GM12878 (cell line): ENCODE measurements around the gene RARRES2. TPM values are rescaled to one million over a fixed set of nuclear protein-coding genes. Genes with fewer than 3 reads are reported as not detected.
A peak's percentile ranks its signal among the peaks of the same experiment; 100 is the strongest.

Experiments
- ATAC-seq: fragments of 200-7000 bp; cut with Tn5 transposase; 3 replicates; pipeline ENCODE4 v1.9.1; 2020; ENCODE audit warnings: mild to moderate bottlenecking, moderate library complexity
- BruUV-seq: library from RNA; stranded (reverse); fragments of 400-500 nt; replicated peaks from 2 replicates; lab custom pipeline; 2021; lab: Mats Ljungman, UMichigan
- CTCF ChIA-PET: fragments of 300-600 bp; sonication (Branson Sonifier 250); formaldehyde crosslinking; extraction: SDS; loops from one replicate; lab custom pipeline; 2021; ENCODE audit warnings: inconsistent platforms; lab: Yijun Ruan, JAX
- POLR2A ChIA-PET: fragments of 350-600 bp; formaldehyde crosslinking; extraction: SDS; loops from one replicate; lab custom pipeline; 2021; ENCODE audit warnings: inconsistent platforms; lab: Charles Lee
- RAD21 ChIA-PET: fragments of 300-600 bp; sonication (Branson Sonifier 250); formaldehyde crosslinking; loops from one replicate; lab custom pipeline; 2023; ENCODE audit warnings: antibody characterized with exemption; ENCODE audit not compliant: unreplicated experiment; lab: Charles Lee
- SMC1A ChIA-PET: fragments of 300-600 bp; sonication (Branson Sonifier 250); formaldehyde crosslinking; loops from one replicate; lab custom pipeline; 2023; ENCODE audit not compliant: unreplicated experiment, uncharacterized antibody; lab: Charles Lee
- DNase-seq: peaks from one replicate; pipeline ENCODE4 v3.0.0-alpha.2; 2011; ENCODE audit warnings: low read depth, low spot score
- FAIRE-seq: peaks from 3 replicates; lab custom pipeline; 2011; peaks lifted over from hg19 to GRCh38; lab: Jason Lieb, UNC
- H2AFZ ChIP-seq: 2 replicates; pipeline ENCODE4 v1.6.0; 2011; ENCODE audit warnings: low read depth, low read length, control low read depth; ENCODE audit not compliant: control insufficient read depth
- H3K27ac ChIP-seq: 2 replicates; pipeline ENCODE4 v1.5.1; 2011; ENCODE audit warnings: control low read depth; ENCODE audit not compliant: control insufficient read depth, insufficient read depth
- H3K27me3 ChIP-seq, 2 experiments: replicated peaks in 1 of 2; 2 replicates each; pipeline versions ENCODE4 v1.6.0 to v1.6.1; 2011; ENCODE audit warnings: low read length in 1 of 2; ENCODE audit not compliant: control insufficient read depth in 2 of 2, insufficient read depth in 2 of 2
- H3K36me3 ChIP-seq, 2 experiments: 2 replicates each; pipeline ENCODE4 v1.5.1; 2011; ENCODE audit warnings: low read length in 1 of 2; ENCODE audit not compliant: control insufficient read depth in 2 of 2, insufficient read depth in 2 of 2
- H3K4me1 ChIP-seq: 2 replicates; pipeline ENCODE4 v1.6.1; 2011; ENCODE audit warnings: mild to moderate bottlenecking, low read length, moderate library complexity, mixed read lengths; ENCODE audit not compliant: control insufficient read depth, insufficient read depth
- H3K4me2 ChIP-seq: 2 replicates; pipeline ENCODE4 v1.6.0; 2011; ENCODE audit warnings: control low read depth; ENCODE audit not compliant: control insufficient read depth, insufficient read depth
- H3K4me3 ChIP-seq: fragments of 200-600 bp; sonication (generic); 2 replicates; pipeline ENCODE4 v1.5.1; 2016
- H3K79me2 ChIP-seq: 2 replicates; pipeline ENCODE4 v1.6.0; 2011; ENCODE audit warnings: low read length; ENCODE audit not compliant: control insufficient read depth, insufficient read depth
- H3K9ac ChIP-seq: 2 replicates; pipeline ENCODE4 v1.8.0; 2011; ENCODE audit warnings: low read length, control low read depth, mixed read lengths; ENCODE audit not compliant: control insufficient read depth, insufficient read depth
- H3K9me3 ChIP-seq: replicated peaks from 3 replicates; pipeline ENCODE4 v1.5.1; 2011; ENCODE audit warnings: mild to moderate bottlenecking, low read length; ENCODE audit not compliant: control insufficient read depth, insufficient read depth
- H4K20me1 ChIP-seq: 2 replicates; pipeline ENCODE4 v1.6.0; 2011; ENCODE audit not compliant: control insufficient read depth, insufficient read depth
- ASH2L ChIP-seq: fragments of 300-600, 200-600 bp; sonication (generic); IDR thresholded peaks from 2 replicates; pipeline ENCODE4 v1.6.1; 2017; ENCODE audit warnings: low read depth, mild to moderate bottlenecking, borderline replicate concordance
- ATF7 ChIP-seq: fragments of 450-650 bp; IDR thresholded peaks from 2 replicates; pipeline ENCODE4 v1.6.1; 2016; ENCODE audit warnings: low read depth, mild to moderate bottlenecking
- BACH1 ChIP-seq: fragments of 450-650 bp; IDR thresholded peaks from 2 replicates; pipeline ENCODE4 v1.6.1; 2017; ENCODE audit warnings: mild to moderate bottlenecking, borderline replicate concordance
- CHD2 ChIP-seq: IDR thresholded peaks from 2 replicates; pipeline ENCODE4 v1.6.1; 2011; ENCODE audit warnings: low read depth, low read length, improper control_type of control experiment, borderline replicate concordance
- E2F4 ChIP-seq: IDR thresholded peaks from 2 replicates; pipeline ENCODE4 v1.6.1; 2012; ENCODE audit warnings: low read depth, low read length, improper control_type of control experiment
- GATAD2B ChIP-seq: fragments of 450-650 bp; conservative IDR thresholded peaks from 2 replicates; pipeline ENCODE4 v1.6.1; 2017; ENCODE audit warnings: low read depth, mild to moderate bottlenecking, moderate library complexity
- HDGF ChIP-seq: fragments of 450-650 bp; IDR thresholded peaks from 2 replicates; pipeline ENCODE4 v1.6.1; 2016; ENCODE audit warnings: antibody characterized with exemption
- IKZF1 ChIP-seq: fragments of 450-650 bp; conservative IDR thresholded peaks from 2 replicates; pipeline ENCODE4 v1.6.1; 2017; ENCODE audit warnings: antibody characterized with exemption, mild to moderate bottlenecking
- MEF2B ChIP-seq: fragments of 450-650 bp; IDR thresholded peaks from 2 replicates; pipeline ENCODE4 v1.6.1; 2018; ENCODE audit warnings: mild to moderate bottlenecking, moderate library complexity; ENCODE audit not compliant: partially characterized antibody, poor library complexity, severe bottlenecking
- MTA3 ChIP-seq: IDR thresholded peaks from 2 replicates; pipeline ENCODE4 v1.6.1; 2012; ENCODE audit warnings: low read length, inconsistent platforms, borderline replicate concordance
- NFXL1 ChIP-seq: fragments of 450-650 bp; IDR thresholded peaks from 2 replicates; pipeline ENCODE4 v1.6.1; 2017; ENCODE audit warnings: antibody characterized with exemption, mild to moderate bottlenecking, borderline replicate concordance
- NRF1 ChIP-seq: conservative IDR thresholded peaks from 2 replicates; pipeline ENCODE4 v1.6.1; 2011; ENCODE audit warnings: mild to moderate bottlenecking, low read depth, low read length, improper control_type of control experiment
- SREBF1 ChIP-seq: IDR thresholded peaks from 2 replicates; pipeline ENCODE4 v1.6.1; 2012; ENCODE audit warnings: mild to moderate bottlenecking, low read length
- TCF12 ChIP-seq: IDR thresholded peaks from 2 replicates; pipeline ENCODE4 v1.6.1; 2011; ENCODE audit warnings: low read depth, mild to moderate bottlenecking, low read length
- ZNF24 ChIP-seq: fragments of 450-650 bp; IDR thresholded peaks from 2 replicates; pipeline ENCODE4 v1.6.1; 2017; ENCODE audit warnings: antibody characterized with exemption, mild to moderate bottlenecking
- WGBS: methylation state at CpG from one replicate; pipeline ENCODE4 v1.1.6; 2016; ENCODE audit warnings: low lambda C conversion rate; ENCODE audit not compliant: insufficient replicate concordance, insufficient coverage; ENCODE audit errors: missing lambda C conversion rate; 5-methylcytosine and 5-hydroxymethylcytosine counted together
- in situ Hi-C: fragments of 300-500 bp; cut with MboI; formaldehyde crosslinking; loops from 9 replicates; pipeline ENCODE4 v1.14.3; 2018; ENCODE audit warnings: mixed read lengths
- intact Hi-C: fragments of 100-400 bp; cut with micrococcal nuclease; formaldehyde crosslinking; loops from one replicate; pipeline ENCODE4 v1.14.2; 2022; ENCODE audit not compliant: unreplicated experiment
- polyA plus RNA-seq, 11 experiments: library from polyadenylated mRNA; depleted of rRNA in 4 of 11; unstranded in 6 of 11; stranded (reverse) in 5 of 11; fragments of >200 nt; fragmentation: Nextera tagmentation in 4 of 11; fragmentation: Illumina TruSeq in 1 of 11; extraction: Ambion mirVana in 4 of 11; extraction: Trizol in 1 of 11; gene quantifications; 1 replicate in 1 of 11; 2 replicates in 10 of 11; pipeline versions ENCODE4 v1.2.1 to v1.2.3, GENCODE V29; 2011 to 2016; ENCODE audit warnings: inconsistent platforms in 2 of 11, missing spikeins in 2 of 11, low read depth in 1 of 11
- total RNA-seq, 4 experiments: library from RNA; depleted of rRNA in 3 of 4; stranded (reverse); fragments of >200 nt in 3 of 4; fragmentation: Illumina TruSeq in 1 of 4; extraction: Trizol in 1 of 4; gene quantifications; 2 replicates each; pipeline versions ENCODE4 v1.2.1 to v1.2.3, GENCODE V29; 2013 to 2021

RARRES2 gene
- total and polyA plus RNA-seq, 10 of the 15 experiments (the other 5 are each of a cell fraction or from before 2014, with no cell fraction given), result 0.13 to 2.2 (median 0.40) TPM; not detected in 3

GRCh38 chr7:150381096-150381495 is 39.7 kb upstream of the RARRES2 start:
- ChIA-PET SMC1A (interaction anchor here (1.1 to 2.0 kb wide), 7 partner anchors 12 to 41 kb away, joined by 3 to 28 read pairs (median 8); a partner anchor contains a TSS), RAD21 (interaction anchor here (0.6 to 2.0 kb wide), 6 partner anchors 11 to 936 kb away, joined by 3 to 29 read pairs (median 4); partner anchors contain the start of gene REPIN1), CTCF (interaction anchor here (0.8 to 1.8 kb wide), 6 partner anchors 12 to 51 kb away, joined by 3 to 12 read pairs (median 4); a partner anchor contains a TSS), POLR2A (interaction anchor here (0.6 to 1.9 kb wide), 8 partner anchors 11 to 845 kb away, joined by 3 to 26 read pairs (median 4); partner anchors contain the start of gene REPIN1)
- DNase-seq, result no peak
- 92% methylated on average over 8 of the region's 9 CpGs for WGBS
- no peaks in the 10 kb centered on the region; the same call in 1 of the 2 replicates for H4K20me1 ChIP-seq
- H3K9ac ChIP-seq, result peak overlapping the region; percentile 52; the same call in 1 of the 2 replicates
- H3K9me3 ChIP-seq, result no peaks in the 10 kb centered on the region
- intact Hi-C loops (loop anchor here (2.0 kb wide), 1 partner anchor 20 kb away; no protein-coding TSS in a partner anchor), in situ Hi-C loops (no loop called here)
- H3K4me2 ChIP-seq, result peak overlapping the region; percentile 58
- peaks cover 58% of the 10 kb centered on the region for H3K79me2 ChIP-seq
- ATAC-seq, result no peak
- peak overlapping the region; percentile 80 for H3K27ac ChIP-seq
- H3K4me3 ChIP-seq, result peak overlapping the region; percentile 55
- FAIRE-seq, result no peak
- no peak overlapping the region for H2AFZ ChIP-seq
- TF ChIP-seq HDGF (0 out of 2 replicates have a peak, but pooled peaks have one; percentile 24), TCF12 (no peak)
- H3K4me1 ChIP-seq, result peaks cover 67% of the 10 kb centered on the region
- H3K27me3 ChIP-seq, result no peaks in the 10 kb centered on the region
- H3K36me3 ChIP-seq, result peaks cover 0 to 3% of the 10 kb centered on the region in 2 experiments; a peak in 2 of 4 replicates
- no TSS peak for BruUV-seq

GRCh38 chr7:150380463-150380862 is 39.0 kb upstream of the RARRES2 start:
- ChIA-PET RAD21 (interaction anchor here (0.6 to 2.0 kb wide), 7 partner anchors 11 to 937 kb away, joined by 3 to 29 read pairs (median 4); partner anchors contain the start of gene REPIN1), SMC1A (interaction anchor here (1.1 to 2.0 kb wide), 8 partner anchors 11 to 287 kb away, joined by 3 to 28 read pairs (median 8); a partner anchor contains a TSS), CTCF (interaction anchor here (0.8 to 1.8 kb wide), 6 partner anchors 11 to 52 kb away, joined by 3 to 12 read pairs (median 4); a partner anchor contains a TSS), POLR2A (interaction anchor here (0.6 to 1.9 kb wide), 9 partner anchors 11 to 844 kb away, joined by 3 to 26 read pairs (median 3); partner anchors contain the start of gene REPIN1)
- H3K36me3 ChIP-seq, result peaks cover 0 to 2% of the 10 kb centered on the region in 2 experiments; a peak in 2 of 4 replicates
- no peaks in the 10 kb centered on the region for H3K9me3 ChIP-seq
- DNase-seq (no peak), FAIRE-seq (peak; percentile 56), ATAC-seq (peak; percentile 6)
- peak overlapping the region; percentile 97 for H3K27ac ChIP-seq
- H3K4me1 ChIP-seq, result peaks cover 73% of the 10 kb centered on the region
- in situ Hi-C loops (no loop called here), intact Hi-C loops (loop anchor here (1.0 to 2.0 kb wide), 2 partner anchors 20 to 41 kb away; no protein-coding TSS in a partner anchor)
- no peaks in the 10 kb centered on the region for H3K27me3 ChIP-seq
- H3K4me2 ChIP-seq, result peak overlapping the region; percentile 58
- no TSS peak for BruUV-seq
- peak overlapping the region; percentile 99 for H3K4me3 ChIP-seq
- H4K20me1 ChIP-seq, result no peaks in the 10 kb centered on the region; the same call in 1 of the 2 replicates
- H3K9ac ChIP-seq, result peak overlapping the region; percentile 84
- peaks cover 58% of the 10 kb centered on the region for H3K79me2 ChIP-seq
- no peak overlapping the region for H2AFZ ChIP-seq
- WGBS, result 2% methylated on average over 11 of the region's 11 CpGs
- TF ChIP-seq BACH1, result peak; percentile 33; the same call in 1 of the 2 replicates
- TF ChIP-seq SREBF1, result no peak
- TF ChIP-seq E2F4, result no peak
- no peak for TF ChIP-seq NRF1
- peak; percentile 42; the same call in 1 of the 2 replicates for TF ChIP-seq ATF7
- TF ChIP-seq GATAD2B, result 0 out of 2 replicates have a peak, but pooled peaks have one; percentile 21
- no peak for TF ChIP-seq ASH2L
- TF ChIP-seq MTA3, result no peak; the same call in 1 of the 2 replicates
- peak; percentile 27 for TF ChIP-seq MEF2B
- peak; percentile 47; the same call in 1 of the 2 replicates for TF ChIP-seq ZNF24
- peak; percentile 11; the same call in 1 of the 2 replicates for TF ChIP-seq CHD2
- TF ChIP-seq NFXL1, result no peak
- TF ChIP-seq IKZF1, result peak; percentile 62
